ENCODE data around the gene LRP5. TPM values are rescaled to one million over a fixed set of nuclear protein-coding genes. Genes with fewer than 3 reads are reported as not detected.
"Not testable (repeated sequence)": the region's sequence is repeated elsewhere in the genome, so short reads cannot be mapped to it uniquely, and the experiment has no call there.

The LRP5 gene
- total and polyA plus RNA-seq, 2 experiments from 2014 or later, result 43.9 to 54.3 TPM

DNA sequence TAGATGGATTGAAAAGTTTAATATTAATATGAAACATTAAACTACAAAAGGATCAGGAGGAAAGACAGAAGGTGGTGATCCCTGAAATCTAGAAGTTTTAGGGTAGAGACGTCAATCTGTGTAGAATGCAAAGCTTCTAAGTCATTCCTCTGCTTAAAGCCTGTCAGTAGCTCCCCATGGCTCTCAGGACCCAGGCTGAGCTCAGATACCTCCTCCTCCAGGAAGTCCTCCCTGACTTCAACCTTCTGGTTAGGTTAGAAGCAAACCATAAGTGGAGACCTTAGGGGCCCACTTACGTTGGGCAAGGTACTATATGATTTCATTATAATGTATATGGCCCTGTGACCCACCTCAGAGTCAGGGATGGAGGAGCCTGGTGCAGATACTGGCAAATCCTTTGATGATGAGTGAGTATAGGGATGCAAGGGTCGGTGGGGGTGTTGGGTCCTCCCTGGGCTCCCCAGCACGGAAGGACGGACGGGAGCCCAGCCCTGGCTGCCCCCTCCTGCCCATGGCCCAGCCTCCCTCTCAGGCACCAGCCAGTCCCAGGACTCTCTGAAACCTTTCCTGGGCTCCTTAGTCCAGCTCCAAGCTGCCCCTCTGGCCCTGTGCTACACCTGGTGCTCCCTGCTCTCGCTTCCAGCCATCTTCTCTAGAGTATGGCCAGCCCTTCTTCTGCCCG lies 145.0 kb downstream of the LRP5 start:
- Histone ChIP-seq H2AFZ (no peak overlapping the region), H3K4me1 (ENCODE audit: insufficient read depth) (peaks cover 2% of the 10 kb centered on the region), H3K4me2 (no peak overlapping the region), H3K4me3 (no peak overlapping the region), H3K9me3 (ENCODE audit: low read depth) (no peaks in the 10 kb centered on the region), H4K20me1 (ENCODE audit: insufficient read depth, poor library complexity, severe bottlenecking) (peaks cover 13% of the 10 kb centered on the region), H3K27ac (no peak overlapping the region), H3K36me3 (replicated peaks; ENCODE audit: insufficient read depth, low read depth) (no peaks in the 10 kb centered on the region), H3K79me2 (peaks cover 14% of the 10 kb centered on the region), H3K9me2 (replicated peaks; ENCODE audit: insufficient read depth) (no peaks in the 10 kb centered on the region), H3K27me3 (no peaks in the 10 kb centered on the region)
- no peak for DNase-seq (ENCODE audit: low spot score)
- 75% methylated on average over 7 of the region's 8 CpGs for WGBS (ENCODE audit: low lambda C conversion rate, missing lambda C conversion rate)
- TF ChIP-seq, protein P1, sequence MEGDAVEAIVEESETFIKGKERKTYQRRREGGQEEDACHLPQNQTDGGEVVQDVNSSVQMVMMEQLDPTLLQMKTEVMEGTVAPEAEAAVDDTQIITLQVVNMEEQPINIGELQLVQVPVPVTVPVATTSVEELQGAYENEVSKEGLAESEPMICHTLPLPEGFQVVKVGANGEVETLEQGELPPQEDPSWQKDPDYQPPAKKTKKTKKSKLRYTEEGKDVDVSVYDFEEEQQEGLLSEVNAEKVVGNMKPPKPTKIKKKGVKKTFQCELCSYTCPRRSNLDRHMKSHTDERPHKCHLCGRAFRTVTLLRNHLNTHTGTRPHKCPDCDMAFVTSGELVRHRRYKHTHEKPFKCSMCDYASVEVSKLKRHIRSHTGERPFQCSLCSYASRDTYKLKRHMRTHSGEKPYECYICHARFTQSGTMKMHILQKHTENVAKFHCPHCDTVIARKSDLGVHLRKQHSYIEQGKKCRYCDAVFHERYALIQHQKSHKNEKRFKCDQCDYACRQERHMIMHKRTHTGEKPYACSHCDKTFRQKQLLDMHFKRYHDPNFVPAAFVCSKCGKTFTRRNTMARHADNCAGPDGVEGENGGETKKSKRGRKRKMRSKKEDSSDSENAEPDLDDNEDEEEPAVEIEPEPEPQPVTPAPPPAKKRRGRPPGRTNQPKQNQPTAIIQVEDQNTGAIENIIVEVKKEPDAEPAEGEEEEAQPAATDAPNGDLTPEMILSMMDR (IDR thresholded peaks at IDR 0.05; ENCODE audit: poor library complexity), result no peak
- TF ChIP-seq EZH2 (IDR thresholded peaks at IDR 0.05; ENCODE audit: borderline replicate concordance) (no peak), EZH2phosphoT487 (IDR thresholded peaks at IDR 0.05; ENCODE audit: low read depth, severe bottlenecking, unreplicated experiment) (no peak)

DNA sequence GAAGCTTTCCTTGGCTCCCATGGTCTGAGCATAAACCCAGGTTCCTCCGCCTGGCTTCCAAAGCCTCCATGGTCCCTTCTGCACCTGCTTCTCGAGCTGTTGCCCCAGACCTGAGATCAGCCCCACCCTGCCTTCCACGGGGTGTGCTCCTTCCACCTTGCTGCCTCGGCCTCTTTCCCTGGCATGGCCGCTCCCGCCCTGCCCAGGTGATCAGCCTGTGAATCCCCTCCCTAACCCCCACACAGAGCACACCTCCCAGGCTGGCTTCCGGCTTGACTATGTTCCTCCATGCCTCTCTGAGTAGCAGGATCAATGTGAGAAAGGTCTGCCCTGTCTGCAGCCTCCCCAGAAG lies 145.5 kb downstream of the LRP5 start:
- 90% methylated on average over 7 of the region's 7 CpGs for WGBS (ENCODE audit: low lambda C conversion rate, missing lambda C conversion rate)
- Histone ChIP-seq H3K36me3 (replicated peaks; ENCODE audit: insufficient read depth, low read depth) (no peaks in the 10 kb centered on the region), H2AFZ (no peak overlapping the region), H3K4me2 (no peak overlapping the region), H3K27me3 (no peaks in the 10 kb centered on the region), H3K27ac (no peak overlapping the region), H3K9me2 (replicated peaks; ENCODE audit: insufficient read depth) (no peaks in the 10 kb centered on the region), H3K9me3 (ENCODE audit: low read depth) (no peaks in the 10 kb centered on the region), H4K20me1 (ENCODE audit: insufficient read depth, poor library complexity, severe bottlenecking) (peaks cover 18% of the 10 kb centered on the region), H3K79me2 (peaks cover 19% of the 10 kb centered on the region), H3K4me1 (ENCODE audit: insufficient read depth) (peaks cover 7% of the 10 kb centered on the region), H3K4me3 (no peak overlapping the region)
- TF ChIP-seq EZH2 (IDR thresholded peaks at IDR 0.05; ENCODE audit: borderline replicate concordance) (no peak), EZH2phosphoT487 (IDR thresholded peaks at IDR 0.05; ENCODE audit: low read depth, severe bottlenecking, unreplicated experiment) (no peak)
- TF ChIP-seq, protein P1 (IDR thresholded peaks at IDR 0.05; ENCODE audit: poor library complexity), result no peak
- DNase-seq (ENCODE audit: low spot score), result peak; percentile 8

DNA sequence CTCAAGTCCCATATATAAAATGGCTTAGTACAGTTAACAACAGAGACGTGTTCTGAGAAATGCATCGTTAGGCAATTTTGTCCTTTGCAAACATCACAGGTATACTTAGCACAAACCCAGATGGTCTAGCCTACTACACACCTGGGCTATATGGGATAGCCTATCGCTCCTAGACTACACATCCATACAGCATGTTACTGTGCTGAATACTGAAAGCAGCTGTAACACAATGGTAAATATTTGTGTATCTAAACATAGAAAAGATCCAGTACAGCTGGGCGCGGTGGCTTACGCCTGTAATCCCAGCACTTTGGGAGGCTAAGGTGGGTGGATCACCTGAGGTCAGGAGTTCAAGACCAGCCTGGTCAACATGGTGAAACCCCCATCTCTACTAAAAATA lies 145.9 kb downstream of the LRP5 start:
- H3K9me3 ChIP-seq (ENCODE audit: low read depth); H3K27ac ChIP-seq; DNase-seq (ENCODE audit: low spot score); H3K4me3 ChIP-seq; H3K36me3 ChIP-seq (replicated peaks; ENCODE audit: insufficient read depth, low read depth); H3K4me2 ChIP-seq; H2AFZ ChIP-seq; H3K9me2 ChIP-seq (replicated peaks; ENCODE audit: insufficient read depth); H3K27me3 ChIP-seq: not testable (repeated sequence)
- Histone ChIP-seq H3K79me2 (peaks cover 24% of the 10 kb centered on the region), H4K20me1 (ENCODE audit: insufficient read depth, poor library complexity, severe bottlenecking) (peaks cover 23% of the 10 kb centered on the region), H3K4me1 (ENCODE audit: insufficient read depth) (peaks cover 12% of the 10 kb centered on the region)
- 97% methylated on average over 6 of the region's 6 CpGs for WGBS (ENCODE audit: low lambda C conversion rate, missing lambda C conversion rate)

DNA sequence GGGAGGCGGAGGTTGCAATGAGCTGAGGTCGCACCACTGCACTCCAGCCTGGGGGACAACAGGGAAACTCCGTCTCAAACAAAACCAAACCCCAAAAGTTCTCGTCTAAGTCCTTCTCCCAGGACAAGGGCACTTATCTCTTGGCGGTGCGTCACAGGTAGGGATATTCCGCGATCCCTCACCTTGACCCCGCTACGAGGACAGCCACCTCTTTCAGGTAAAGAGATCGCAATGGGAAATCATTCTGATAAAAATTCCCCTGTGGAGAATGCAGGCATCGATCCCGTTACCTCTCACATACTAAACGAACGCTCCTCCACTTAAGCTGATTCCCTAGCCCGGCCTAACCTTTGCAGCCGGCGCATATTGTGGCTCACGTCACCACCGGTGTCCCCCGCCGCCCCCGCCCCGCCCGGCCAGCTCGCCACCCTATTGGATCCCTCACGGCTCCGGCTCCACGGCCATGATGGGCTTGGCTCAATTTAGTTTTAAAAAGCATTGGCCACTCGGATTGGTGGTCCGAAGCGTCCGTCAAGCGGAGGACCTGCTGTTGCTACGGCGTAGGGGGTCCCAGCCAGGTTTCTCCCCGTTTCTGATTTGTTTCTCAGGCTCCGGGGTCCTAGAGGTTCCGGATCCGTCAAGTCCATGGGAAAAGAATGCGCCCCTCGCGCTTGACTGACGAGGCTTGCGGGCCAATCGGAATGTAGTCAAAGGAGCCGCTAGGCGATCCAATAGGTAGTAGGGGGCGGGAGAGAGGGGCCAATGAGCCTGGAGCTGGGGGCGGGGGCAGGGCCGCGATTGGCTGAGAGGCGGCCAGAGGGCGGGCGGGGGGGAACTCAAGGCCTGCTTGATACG lies 147.7 kb downstream of the LRP5 start:
- no peaks in the 10 kb centered on the region for H3K9me3 ChIP-seq (ENCODE audit: low read depth)
- H3K79me2 ChIP-seq, result peaks cover 41% of the 10 kb centered on the region
- WGBS (ENCODE audit: low lambda C conversion rate, missing lambda C conversion rate), result 4% methylated on average over 49 of the region's 56 CpGs
- H3K27me3 ChIP-seq, result no peaks in the 10 kb centered on the region
- H3K27ac ChIP-seq, result peak overlapping the region; percentile 91
- peak overlapping the region; percentile 70 for H3K4me2 ChIP-seq
- H4K20me1 ChIP-seq (ENCODE audit: insufficient read depth, poor library complexity, severe bottlenecking), result peaks cover 41% of the 10 kb centered on the region
- TF ChIP-seq, protein P1 (IDR thresholded peaks at IDR 0.05; ENCODE audit: poor library complexity), result no peak
- no peak for TF ChIP-seq EZH2phosphoT487 (IDR thresholded peaks at IDR 0.05; ENCODE audit: low read depth, severe bottlenecking, unreplicated experiment)
- TF ChIP-seq EZH2 (IDR thresholded peaks at IDR 0.05; ENCODE audit: borderline replicate concordance), result no peak
- H2AFZ ChIP-seq, result no peak overlapping the region
- H3K4me1 ChIP-seq (ENCODE audit: insufficient read depth), result peaks cover 18% of the 10 kb centered on the region
- H3K4me3 ChIP-seq, result peak overlapping the region; percentile 9
- H3K36me3 ChIP-seq (replicated peaks; ENCODE audit: insufficient read depth, low read depth), result no peaks in the 10 kb centered on the region
- peak; percentile 99 for DNase-seq (ENCODE audit: low spot score)
- no peaks in the 10 kb centered on the region for H3K9me2 ChIP-seq (replicated peaks; ENCODE audit: insufficient read depth)
